GM12878 (cell line): ENCODE data around the gene IBTK. TPM values are rescaled to one million over a fixed set of nuclear protein-coding genes. Genes with fewer than 3 reads are reported as not detected.

Experiments
- ATAC-seq: fragments of 200-7000 bp; cut with Tn5 transposase; 3 replicates; pipeline ENCODE4 v1.9.1; 2020; ENCODE audit warnings: mild to moderate bottlenecking, moderate library complexity
- BruUV-seq: library from RNA; stranded (reverse); fragments of 400-500 nt; replicated peaks from 2 replicates; lab custom pipeline; 2021; lab: Mats Ljungman, UMichigan
- CTCF ChIA-PET: fragments of 300-600 bp; sonication (Branson Sonifier 250); formaldehyde crosslinking; extraction: SDS; loops from one replicate; lab custom pipeline; 2021; ENCODE audit warnings: inconsistent platforms; lab: Yijun Ruan, JAX
- POLR2A ChIA-PET: fragments of 350-600 bp; formaldehyde crosslinking; extraction: SDS; loops from one replicate; lab custom pipeline; 2021; ENCODE audit warnings: inconsistent platforms; lab: Charles Lee
- RAD21 ChIA-PET: fragments of 300-600 bp; sonication (Branson Sonifier 250); formaldehyde crosslinking; loops from one replicate; lab custom pipeline; 2023; ENCODE audit warnings: antibody characterized with exemption; ENCODE audit not compliant: unreplicated experiment; lab: Charles Lee
- SMC1A ChIA-PET: fragments of 300-600 bp; sonication (Branson Sonifier 250); formaldehyde crosslinking; loops from one replicate; lab custom pipeline; 2023; ENCODE audit not compliant: unreplicated experiment, uncharacterized antibody; lab: Charles Lee
- DNase-seq: peaks from one replicate; pipeline ENCODE4 v3.0.0-alpha.2; 2011; ENCODE audit warnings: low read depth, low spot score
- FAIRE-seq: peaks from 3 replicates; lab custom pipeline; 2011; peaks lifted over from hg19 to GRCh38; lab: Jason Lieb, UNC
- H2AFZ ChIP-seq: 2 replicates; pipeline ENCODE4 v1.6.0; 2011; ENCODE audit warnings: low read depth, low read length, control low read depth; ENCODE audit not compliant: control insufficient read depth
- H3K27ac ChIP-seq: 2 replicates; pipeline ENCODE4 v1.5.1; 2011; ENCODE audit warnings: control low read depth; ENCODE audit not compliant: control insufficient read depth, insufficient read depth
- H3K27me3 ChIP-seq, 2 experiments: replicated peaks in 1 of 2; 2 replicates each; pipeline versions ENCODE4 v1.6.0 to v1.6.1; 2011; ENCODE audit warnings: low read length in 1 of 2; ENCODE audit not compliant: control insufficient read depth in 2 of 2, insufficient read depth in 2 of 2
- H3K36me3 ChIP-seq, 2 experiments: 2 replicates each; pipeline ENCODE4 v1.5.1; 2011; ENCODE audit warnings: low read length in 1 of 2; ENCODE audit not compliant: control insufficient read depth in 2 of 2, insufficient read depth in 2 of 2
- H3K4me1 ChIP-seq: 2 replicates; pipeline ENCODE4 v1.6.1; 2011; ENCODE audit warnings: mild to moderate bottlenecking, low read length, moderate library complexity, mixed read lengths; ENCODE audit not compliant: control insufficient read depth, insufficient read depth
- H3K4me2 ChIP-seq: 2 replicates; pipeline ENCODE4 v1.6.0; 2011; ENCODE audit warnings: control low read depth; ENCODE audit not compliant: control insufficient read depth, insufficient read depth
- H3K4me3 ChIP-seq: fragments of 200-600 bp; sonication (generic); 2 replicates; pipeline ENCODE4 v1.5.1; 2016
- H3K79me2 ChIP-seq: 2 replicates; pipeline ENCODE4 v1.6.0; 2011; ENCODE audit warnings: low read length; ENCODE audit not compliant: control insufficient read depth, insufficient read depth
- H3K9ac ChIP-seq: 2 replicates; pipeline ENCODE4 v1.8.0; 2011; ENCODE audit warnings: low read length, control low read depth, mixed read lengths; ENCODE audit not compliant: control insufficient read depth, insufficient read depth
- H3K9me3 ChIP-seq: replicated peaks from 3 replicates; pipeline ENCODE4 v1.5.1; 2011; ENCODE audit warnings: mild to moderate bottlenecking, low read length; ENCODE audit not compliant: control insufficient read depth, insufficient read depth
- H4K20me1 ChIP-seq: 2 replicates; pipeline ENCODE4 v1.6.0; 2011; ENCODE audit not compliant: control insufficient read depth, insufficient read depth
- GABPA ChIP-seq: IDR thresholded peaks from 2 replicates; pipeline ENCODE4 v1.6.1; 2014; ENCODE audit warnings: antibody characterized with exemption, low read depth, mild to moderate bottlenecking, inconsistent platforms
- MTA3 ChIP-seq: IDR thresholded peaks from 2 replicates; pipeline ENCODE4 v1.6.1; 2012; ENCODE audit warnings: low read length, inconsistent platforms, borderline replicate concordance
- NFYB ChIP-seq: IDR thresholded peaks from 2 replicates; pipeline ENCODE4 v1.6.1; 2011; ENCODE audit warnings: low read depth, mild to moderate bottlenecking, low read length, improper control_type of control experiment, moderate library complexity; ENCODE audit not compliant: insufficient read depth
- POLR2A ChIP-seq: IDR thresholded peaks from 2 replicates; pipeline ENCODE4 v1.6.1; 2011; ENCODE audit warnings: low read depth, mild to moderate bottlenecking, low read length
- WGBS: methylation state at CpG from one replicate; pipeline ENCODE4 v1.1.6; 2016; ENCODE audit warnings: low lambda C conversion rate; ENCODE audit not compliant: insufficient replicate concordance, insufficient coverage; ENCODE audit errors: missing lambda C conversion rate; 5-methylcytosine and 5-hydroxymethylcytosine counted together
- in situ Hi-C: fragments of 300-500 bp; cut with MboI; formaldehyde crosslinking; loops from 9 replicates; pipeline ENCODE4 v1.14.3; 2018; ENCODE audit warnings: mixed read lengths
- intact Hi-C: fragments of 100-400 bp; cut with micrococcal nuclease; formaldehyde crosslinking; loops from one replicate; pipeline ENCODE4 v1.14.2; 2022; ENCODE audit not compliant: unreplicated experiment
- polyA plus RNA-seq, 11 experiments: library from polyadenylated mRNA; depleted of rRNA in 4 of 11; unstranded in 6 of 11; stranded (reverse) in 5 of 11; fragments of >200 nt; fragmentation: Nextera tagmentation in 4 of 11; fragmentation: Illumina TruSeq in 1 of 11; extraction: Ambion mirVana in 4 of 11; extraction: Trizol in 1 of 11; gene quantifications; 1 replicate in 1 of 11; 2 replicates in 10 of 11; pipeline versions ENCODE4 v1.2.1 to v1.2.3, GENCODE V29; 2011 to 2016; ENCODE audit warnings: inconsistent platforms in 2 of 11, missing spikeins in 2 of 11, low read depth in 1 of 11
- total RNA-seq, 4 experiments: library from RNA; depleted of rRNA in 3 of 4; stranded (reverse); fragments of >200 nt in 3 of 4; fragmentation: Illumina TruSeq in 1 of 4; extraction: Trizol in 1 of 4; gene quantifications; 2 replicates each; pipeline versions ENCODE4 v1.2.1 to v1.2.3, GENCODE V29; 2013 to 2021
- TF ChIP-seq, protein P1 (sequence below): fragments of 450-650 bp; IDR thresholded peaks from 2 replicates; pipeline ENCODE4 v1.6.1; 2016; ENCODE audit warnings: mild to moderate bottlenecking
- TF ChIP-seq, protein P2 (sequence below): IDR thresholded peaks from 2 replicates; pipeline ENCODE4 v1.6.1; 2011; ENCODE audit warnings: borderline replicate concordance, low read depth, mild to moderate bottlenecking, moderate library complexity, low read length; ENCODE audit not compliant: insufficient read depth, poor library complexity, severe bottlenecking
- TF ChIP-seq, protein P3 (sequence below): fragments of 450-650 bp; IDR thresholded peaks from 2 replicates; pipeline ENCODE4 v1.6.1; 2017; ENCODE audit warnings: mild to moderate bottlenecking, moderate library complexity

IBTK gene
- total and polyA plus RNA-seq, 10 of the 15 experiments (the other 5 are each of a cell fraction or from before 2014, with no cell fraction given): 12.0 to 32.1 (median 20.9) TPM

DNA sequence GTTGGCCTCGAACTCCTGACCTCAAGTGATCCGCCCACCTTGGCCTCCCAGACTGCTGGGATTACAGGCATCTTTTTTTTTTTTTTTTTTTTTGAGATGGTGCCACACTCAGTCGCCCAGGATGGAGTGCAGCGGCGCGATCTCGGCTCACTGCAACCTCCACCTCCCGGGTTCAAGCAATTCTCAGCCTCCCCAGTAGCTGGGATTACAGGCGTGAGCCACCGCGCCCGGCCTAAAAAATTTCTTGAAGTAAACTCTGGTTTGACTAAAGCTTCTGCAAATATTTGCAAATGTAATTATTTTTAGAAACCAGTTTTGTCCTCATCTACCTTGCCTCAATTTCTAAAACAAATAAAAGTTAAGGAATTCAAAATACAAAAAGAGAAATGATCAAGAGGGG is 1.2 kb downstream of the IBTK start:
- peaks cover 50% of the 10 kb centered on the region for H3K79me2 ChIP-seq
- TF ChIP-seq, protein P1, sequence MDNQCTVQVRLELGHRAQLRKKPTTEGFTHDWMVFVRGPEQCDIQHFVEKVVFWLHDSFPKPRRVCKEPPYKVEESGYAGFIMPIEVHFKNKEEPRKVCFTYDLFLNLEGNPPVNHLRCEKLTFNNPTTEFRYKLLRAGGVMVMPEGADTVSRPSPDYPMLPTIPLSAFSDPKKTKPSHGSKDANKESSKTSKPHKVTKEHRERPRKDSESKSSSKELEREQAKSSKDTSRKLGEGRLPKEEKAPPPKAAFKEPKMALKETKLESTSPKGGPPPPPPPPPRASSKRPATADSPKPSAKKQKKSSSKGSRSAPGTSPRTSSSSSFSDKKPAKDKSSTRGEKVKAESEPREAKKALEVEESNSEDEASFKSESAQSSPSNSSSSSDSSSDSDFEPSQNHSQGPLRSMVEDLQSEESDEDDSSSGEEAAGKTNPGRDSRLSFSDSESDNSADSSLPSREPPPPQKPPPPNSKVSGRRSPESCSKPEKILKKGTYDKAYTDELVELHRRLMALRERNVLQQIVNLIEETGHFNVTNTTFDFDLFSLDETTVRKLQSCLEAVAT: peak; percentile 79
- no peak for TF ChIP-seq GABPA
- TF ChIP-seq, protein P2, sequence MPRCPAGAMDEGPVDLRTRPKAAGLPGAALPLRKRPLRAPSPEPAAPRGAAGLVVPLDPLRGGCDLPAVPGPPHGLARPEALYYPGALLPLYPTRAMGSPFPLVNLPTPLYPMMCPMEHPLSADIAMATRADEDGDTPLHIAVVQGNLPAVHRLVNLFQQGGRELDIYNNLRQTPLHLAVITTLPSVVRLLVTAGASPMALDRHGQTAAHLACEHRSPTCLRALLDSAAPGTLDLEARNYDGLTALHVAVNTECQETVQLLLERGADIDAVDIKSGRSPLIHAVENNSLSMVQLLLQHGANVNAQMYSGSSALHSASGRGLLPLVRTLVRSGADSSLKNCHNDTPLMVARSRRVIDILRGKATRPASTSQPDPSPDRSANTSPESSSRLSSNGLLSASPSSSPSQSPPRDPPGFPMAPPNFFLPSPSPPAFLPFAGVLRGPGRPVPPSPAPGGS: no peak
- TF ChIP-seq, protein P3, sequence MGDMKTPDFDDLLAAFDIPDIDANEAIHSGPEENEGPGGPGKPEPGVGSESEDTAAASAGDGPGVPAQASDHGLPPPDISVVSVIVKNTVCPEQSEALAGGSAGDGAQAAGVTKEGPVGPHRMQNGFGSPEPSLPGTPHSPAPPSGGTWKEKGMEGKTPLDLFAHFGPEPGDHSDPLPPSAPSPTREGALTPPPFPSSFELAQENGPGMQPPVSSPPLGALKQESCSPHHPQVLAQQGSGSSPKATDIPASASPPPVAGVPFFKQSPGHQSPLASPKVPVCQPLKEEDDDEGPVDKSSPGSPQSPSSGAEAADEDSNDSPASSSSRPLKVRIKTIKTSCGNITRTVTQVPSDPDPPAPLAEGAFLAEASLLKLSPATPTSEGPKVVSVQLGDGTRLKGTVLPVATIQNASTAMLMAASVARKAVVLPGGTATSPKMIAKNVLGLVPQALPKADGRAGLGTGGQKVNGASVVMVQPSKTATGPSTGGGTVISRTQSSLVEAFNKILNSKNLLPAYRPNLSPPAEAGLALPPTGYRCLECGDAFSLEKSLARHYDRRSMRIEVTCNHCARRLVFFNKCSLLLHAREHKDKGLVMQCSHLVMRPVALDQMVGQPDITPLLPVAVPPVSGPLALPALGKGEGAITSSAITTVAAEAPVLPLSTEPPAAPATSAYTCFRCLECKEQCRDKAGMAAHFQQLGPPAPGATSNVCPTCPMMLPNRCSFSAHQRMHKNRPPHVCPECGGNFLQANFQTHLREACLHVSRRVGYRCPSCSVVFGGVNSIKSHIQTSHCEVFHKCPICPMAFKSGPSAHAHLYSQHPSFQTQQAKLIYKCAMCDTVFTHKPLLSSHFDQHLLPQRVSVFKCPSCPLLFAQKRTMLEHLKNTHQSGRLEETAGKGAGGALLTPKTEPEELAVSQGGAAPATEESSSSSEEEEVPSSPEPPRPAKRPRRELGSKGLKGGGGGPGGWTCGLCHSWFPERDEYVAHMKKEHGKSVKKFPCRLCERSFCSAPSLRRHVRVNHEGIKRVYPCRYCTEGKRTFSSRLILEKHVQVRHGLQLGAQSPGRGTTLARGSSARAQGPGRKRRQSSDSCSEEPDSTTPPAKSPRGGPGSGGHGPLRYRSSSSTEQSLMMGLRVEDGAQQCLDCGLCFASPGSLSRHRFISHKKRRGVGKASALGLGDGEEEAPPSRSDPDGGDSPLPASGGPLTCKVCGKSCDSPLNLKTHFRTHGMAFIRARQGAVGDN: no peak
- no peak for TF ChIP-seq NFYB
- no peak for TF ChIP-seq MTA3
- TF ChIP-seq POLR2A: no peak
- H4K20me1 ChIP-seq: no peaks in the 10 kb centered on the region
- ChIA-PET CTCF (interaction anchor here (4.0 kb wide), 1 partner anchor 820 kb away, joined by 39 read pairs; the partner anchor contains the start of genes DOP1A and UBE3D), RAD21 (no interaction called here), POLR2A (interaction anchor here (0.7 to 1.6 kb wide), 3 partner anchors 151 to 822 kb away, joined by 3 read pairs; no protein-coding TSS in a partner anchor), SMC1A (interaction anchor here (1.0 kb wide), 1 partner anchor 14 kb away, joined by 3 read pairs; no protein-coding TSS in a partner anchor)
- peak overlapping the region; percentile 76 for H3K27ac ChIP-seq
- no peak overlapping the region for H2AFZ ChIP-seq
- H3K9me3 ChIP-seq: no peaks in the 10 kb centered on the region; the same call in 2 of the 3 replicates
- BruUV-seq: no TSS peak
- peak overlapping the region; percentile 19 for H3K4me2 ChIP-seq
- H3K9ac ChIP-seq: peak overlapping the region; percentile 81
- 92% methylated on average over 12 of the region's 12 CpGs for WGBS
- in situ Hi-C loops: loop anchor here (5.0 to 10.0 kb wide), 2 partner anchors 811 to 958 kb away; no protein-coding TSS in a partner anchor
- peaks cover 6% of the 10 kb centered on the region; the same call in 1 of the 2 replicates for H3K4me1 ChIP-seq
- FAIRE-seq: no peak
- H3K4me3 ChIP-seq: peak overlapping the region; percentile 76
- intact Hi-C loops: loop anchor here (10.0 kb wide), 1 partner anchor 948 kb away; the partner anchor contains the start of genes PGM3 and RWDD2A
- no peak for ATAC-seq
- no peak for DNase-seq
- H3K27me3 ChIP-seq: no peaks in the 10 kb centered on the region
- H3K36me3 ChIP-seq: no peaks in the 10 kb centered on the region
